ENCODE results near the gene TENM4. TPM values are rescaled to one million over a fixed set of nuclear protein-coding genes. Genes with fewer than 3 reads are reported as not detected.

Gene TENM4
- total and polyA plus RNA-seq, 11 donors: 0.08 to 6.4 (median 1.0) TPM

DNA sequence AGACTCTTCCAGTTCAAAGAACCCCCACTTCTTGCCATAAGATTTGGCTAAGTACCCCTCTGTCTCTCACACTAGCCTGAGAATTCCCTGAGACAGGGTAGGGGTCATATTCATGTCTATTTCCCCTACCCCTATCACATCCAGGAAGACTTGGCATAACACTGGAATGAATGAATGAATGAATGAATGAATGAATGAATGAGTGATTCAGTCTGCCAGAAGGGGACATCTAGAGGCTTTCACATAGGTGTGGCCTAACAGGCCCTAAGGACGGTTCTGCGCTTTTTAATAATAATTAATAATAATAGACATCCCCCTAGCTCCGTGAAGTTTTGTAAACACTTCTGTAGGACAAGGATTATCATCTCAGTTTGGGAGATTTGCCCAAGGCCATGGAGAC is 415.7 kb downstream of the TENM4 start:
- DNase-seq (no peak), ATAC-seq (no peak)
- Histone ChIP-seq H3K27ac (no peak overlapping the region), H3K4me1 (peaks cover 0 to 11% (median 0%) of the 10 kb centered on the region in 12 donors), H3K9me3 (no peaks in the 10 kb centered on the region), H3K36me3 (no peaks in the 10 kb centered on the region), H3K4me3 (no peak overlapping the region), H3K27me3 (peaks cover 0 to 75% (median 0%) of the 10 kb centered on the region in 9 donors)
- intact Hi-C loops (cut with DNase I): no loop called here
- TF ChIP-seq, protein P1, sequence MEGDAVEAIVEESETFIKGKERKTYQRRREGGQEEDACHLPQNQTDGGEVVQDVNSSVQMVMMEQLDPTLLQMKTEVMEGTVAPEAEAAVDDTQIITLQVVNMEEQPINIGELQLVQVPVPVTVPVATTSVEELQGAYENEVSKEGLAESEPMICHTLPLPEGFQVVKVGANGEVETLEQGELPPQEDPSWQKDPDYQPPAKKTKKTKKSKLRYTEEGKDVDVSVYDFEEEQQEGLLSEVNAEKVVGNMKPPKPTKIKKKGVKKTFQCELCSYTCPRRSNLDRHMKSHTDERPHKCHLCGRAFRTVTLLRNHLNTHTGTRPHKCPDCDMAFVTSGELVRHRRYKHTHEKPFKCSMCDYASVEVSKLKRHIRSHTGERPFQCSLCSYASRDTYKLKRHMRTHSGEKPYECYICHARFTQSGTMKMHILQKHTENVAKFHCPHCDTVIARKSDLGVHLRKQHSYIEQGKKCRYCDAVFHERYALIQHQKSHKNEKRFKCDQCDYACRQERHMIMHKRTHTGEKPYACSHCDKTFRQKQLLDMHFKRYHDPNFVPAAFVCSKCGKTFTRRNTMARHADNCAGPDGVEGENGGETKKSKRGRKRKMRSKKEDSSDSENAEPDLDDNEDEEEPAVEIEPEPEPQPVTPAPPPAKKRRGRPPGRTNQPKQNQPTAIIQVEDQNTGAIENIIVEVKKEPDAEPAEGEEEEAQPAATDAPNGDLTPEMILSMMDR (IDR thresholded peaks at IDR 0.05): no peak
- TF ChIP-seq POLR2A (IDR thresholded peaks at IDR 0.05): no peak
- 88 to 95% (median 89%) methylated on average over 3 of the region's 3 CpGs for WGBS, 4 donors

- 73 to 81% (median 81%) methylated on average over 5 of the region's 5 CpGs for WGBS, 4 donors
- H3K36me3 ChIP-seq: no peaks in the 10 kb centered on the region
- intact Hi-C loops (cut with DNase I): no loop called here
- DNase-seq: no peak
- no peak overlapping the region for H3K27ac ChIP-seq
- H3K9me3 ChIP-seq: no peaks in the 10 kb centered on the region
- ATAC-seq: no peak
- H3K4me3 ChIP-seq: no peak overlapping the region
- H3K27me3 ChIP-seq: peaks cover 0 to 71% (median 0%) of the 10 kb centered on the region in 9 donors
- H3K4me1 ChIP-seq: peaks cover 0 to 13% (median 0%) of the 10 kb centered on the region in 12 donors
- no peak for TF ChIP-seq POLR2A (IDR thresholded peaks at IDR 0.05)
- TF ChIP-seq, protein P1 (IDR thresholded peaks at IDR 0.05): no peak
Measured at GRCh38 chr11:79022265-79022664, 418.6 kb downstream of the TENM4 start.

GRCh38 chr11:79021601-79022000 is 419.2 kb downstream of the TENM4 start:
- Histone ChIP-seq H3K36me3 (no peaks in the 10 kb centered on the region), H3K27ac (no peak overlapping the region), H3K4me3 (no peak overlapping the region), H3K4me1 (peaks cover 0 to 11% (median 0%) of the 10 kb centered on the region in 12 donors), H3K27me3 (peaks cover 0 to 68% (median 0%) of the 10 kb centered on the region in 9 donors), H3K9me3 (no peaks in the 10 kb centered on the region)
- DNase-seq (no peak), ATAC-seq (no peak)
- WGBS, 4 donors: 95 to 99% (median 96%) methylated on average over 1 of the region's 1 CpG
- TF ChIP-seq POLR2A (IDR thresholded peaks at IDR 0.05): no peak
- TF ChIP-seq, protein P1 (IDR thresholded peaks at IDR 0.05): no peak
- intact Hi-C loops (cut with DNase I): no loop called here

- Histone ChIP-seq H3K27me3 (peaks cover 0 to 51% (median 0%) of the 10 kb centered on the region in 9 donors), H3K9me3 (no peaks in the 10 kb centered on the region), H3K4me1 (peaks cover 0 to 11% (median 0%) of the 10 kb centered on the region in 12 donors), H3K27ac (no peak overlapping the region), H3K36me3 (no peaks in the 10 kb centered on the region), H3K4me3 (no peak overlapping the region)
- no peak for ATAC-seq
- TF ChIP-seq, protein P1 (IDR thresholded peaks at IDR 0.05): no peak
- TF ChIP-seq POLR2A (IDR thresholded peaks at IDR 0.05): no peak
- WGBS, 4 donors: 90 to 96% (median 92%) methylated on average over 4 of the region's 4 CpGs
- intact Hi-C loops (cut with DNase I): no loop called here
- DNase-seq: no peak
Measured at GRCh38 chr11:79019975-79020374, 420.9 kb downstream of the TENM4 start.

Data from heart left ventricle (tissue), 16 donors.